ENCODE results near the gene MAPK8IP2.
A peak's percentile ranks its signal among the peaks of the same experiment; 100 is the strongest.
"Not testable (repeated sequence)": the region's sequence is repeated elsewhere in the genome, so short reads cannot be mapped to it uniquely, and the experiment has no call there.

The MAPK8IP2 gene

DNA sequence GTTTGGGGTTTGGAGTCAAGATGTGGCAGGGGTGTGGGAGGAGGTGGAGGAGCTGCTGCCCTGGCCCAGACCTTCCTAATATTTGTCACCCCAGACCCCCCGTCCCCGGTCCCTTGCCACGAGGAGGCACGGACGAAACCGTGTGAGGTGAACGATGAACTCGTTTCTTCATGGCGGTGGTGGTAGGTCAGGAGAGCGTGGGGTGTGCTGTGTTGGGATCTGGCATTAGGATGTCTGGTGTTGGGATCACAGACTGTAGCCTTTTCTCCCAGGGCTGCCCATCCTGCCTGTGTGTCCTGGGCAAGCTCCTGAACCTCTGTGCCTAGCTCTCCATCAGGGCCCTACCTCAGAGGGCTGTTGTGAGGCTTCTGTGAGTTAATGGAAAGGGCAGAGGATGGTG, 8.4 kb downstream of the MAPK8IP2 start:
- intact Hi-C loops (cut with DNase I), result no loop called here
- peak in 2 of 10 donors; percentile 13 to 24 for DNase-seq

DNA sequence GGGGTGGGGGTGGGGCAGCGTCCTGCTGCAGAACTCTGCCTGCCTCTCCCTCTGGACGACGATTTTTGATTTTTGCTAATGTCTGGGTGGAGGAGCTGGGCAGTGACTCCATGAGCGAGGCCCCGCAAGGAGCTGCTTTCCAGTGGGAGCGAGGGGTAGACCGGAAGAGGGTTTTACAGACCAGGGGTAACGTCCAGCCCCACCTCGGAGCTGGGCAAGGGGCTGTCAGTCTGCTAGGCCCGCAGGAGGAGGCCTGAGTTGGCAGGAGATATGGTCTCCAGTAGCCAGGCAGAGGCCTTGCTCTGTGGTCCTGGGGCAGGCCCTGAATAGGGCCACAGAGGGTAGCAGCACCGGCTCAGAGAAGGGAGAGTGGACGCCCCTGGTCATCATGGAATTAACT, 9.0 kb downstream of the MAPK8IP2 start:
- DNase-seq, result peak in 2 of 10 donors; percentile 35 to 76
- intact Hi-C loops (cut with DNase I), result no loop called here

DNA sequence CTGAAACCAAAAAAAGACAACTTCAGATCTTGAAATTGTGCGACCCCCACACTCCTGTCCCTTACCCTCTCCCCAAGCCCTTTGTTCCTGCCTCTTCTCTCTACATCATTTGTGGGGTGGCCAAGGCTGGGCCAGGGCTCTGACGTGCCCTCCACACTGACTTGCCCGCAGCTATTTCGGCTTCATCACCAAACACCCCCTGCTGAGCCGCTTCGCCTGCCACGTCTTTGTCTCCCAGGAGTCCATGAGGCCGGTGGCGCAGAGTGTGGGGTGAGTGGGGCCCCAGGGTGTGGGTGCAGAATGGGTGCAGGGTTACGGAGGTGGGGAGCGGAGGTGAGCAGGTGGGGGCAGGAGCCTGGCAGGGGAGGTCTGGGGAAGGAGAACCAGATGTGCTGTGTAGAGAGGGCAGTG, 9.5 kb downstream of the MAPK8IP2 start:
- intact Hi-C loops (cut with DNase I), result no loop called here
- DNase-seq, result peak in 3 of 10 donors; percentile 55 to 71 (median 57)

DNA sequence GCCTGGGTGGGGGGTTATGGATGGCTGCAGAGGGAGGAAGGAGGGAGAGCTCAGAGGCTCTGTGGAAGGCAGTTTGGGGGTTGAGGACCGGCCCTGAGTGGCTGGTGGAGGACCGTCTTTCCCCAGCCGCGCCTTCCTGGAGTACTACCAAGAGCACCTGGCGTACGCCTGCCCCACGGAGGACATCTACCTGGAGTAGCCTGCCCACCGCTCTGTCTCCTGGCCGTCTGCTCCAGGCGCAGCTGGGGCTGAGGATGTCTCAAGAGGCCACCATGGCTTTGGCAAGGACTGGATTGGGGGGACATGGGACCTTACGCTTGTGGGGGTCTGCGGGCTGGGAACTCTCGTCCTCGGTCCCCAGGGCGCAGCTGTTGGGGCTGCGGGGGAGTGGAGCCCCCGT, 10.0 kb downstream of the MAPK8IP2 start:
- intact Hi-C loops (cut with DNase I), result no loop called here
- DNase-seq, result peak in 3 of 10 donors; percentile 53 to 72 (median 67)

DNA sequence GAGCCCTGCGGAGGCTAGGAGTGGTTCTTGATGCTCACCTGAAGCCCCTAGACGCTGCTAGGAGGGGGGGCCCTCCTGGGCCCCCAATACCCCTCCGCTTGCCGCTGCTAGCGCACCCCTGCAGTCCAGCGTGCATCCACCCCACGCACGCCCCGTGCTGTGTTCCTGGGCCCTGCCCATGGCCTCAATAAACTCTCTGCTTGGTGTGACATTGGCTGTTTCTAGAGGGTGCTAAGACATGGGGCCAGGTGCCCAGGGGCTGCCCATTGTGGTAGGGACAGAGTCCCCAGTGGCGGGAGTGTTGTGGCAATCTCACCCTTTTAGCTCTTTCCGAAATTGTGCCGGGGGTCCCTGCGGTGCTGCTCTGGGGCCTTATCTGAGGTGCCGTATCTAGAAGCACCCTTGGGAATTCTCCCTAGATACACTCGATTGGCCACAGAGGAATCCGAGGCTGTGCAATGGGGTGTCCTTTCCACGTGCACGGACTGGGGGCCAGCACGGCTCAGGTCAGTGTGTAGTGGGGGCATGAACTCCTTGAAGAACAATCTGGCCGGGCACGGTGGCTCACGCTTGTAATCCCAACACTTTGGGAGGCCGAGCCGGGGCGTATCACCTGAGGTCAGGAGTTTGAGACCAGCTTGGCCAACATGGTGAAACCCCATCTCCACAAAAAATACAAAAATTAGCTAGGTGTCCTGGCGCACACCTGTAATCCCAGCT, 10.9 kb downstream of the MAPK8IP2 start:
- DNase-seq, result peak in 3 of 10 donors; percentile 28 to 81 (median 79)
- intact Hi-C loops (cut with DNase I), result no loop called here

DNA sequence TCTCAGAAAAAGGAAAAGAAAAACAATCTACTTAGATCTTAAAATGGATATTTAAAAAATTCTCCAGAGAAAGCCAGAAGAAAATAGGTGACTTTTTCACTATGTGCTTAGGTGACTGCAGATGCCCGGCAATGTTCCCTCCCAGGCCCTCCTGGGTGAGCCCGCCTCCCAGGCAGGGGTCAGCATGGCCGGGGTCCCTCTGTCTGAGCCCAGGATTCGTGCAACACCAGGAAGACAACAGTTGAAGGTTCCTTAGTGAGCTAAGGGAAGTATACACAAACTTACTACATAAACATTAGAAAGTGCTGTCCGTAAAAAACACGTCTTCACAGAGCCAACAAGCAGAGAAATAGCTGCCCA, 11.6 kb downstream of the MAPK8IP2 start:
- peak in 3 of 10 donors; percentile 35 to 76 (median 59) for DNase-seq
- intact Hi-C loops (cut with DNase I), result no loop called here

DNA sequence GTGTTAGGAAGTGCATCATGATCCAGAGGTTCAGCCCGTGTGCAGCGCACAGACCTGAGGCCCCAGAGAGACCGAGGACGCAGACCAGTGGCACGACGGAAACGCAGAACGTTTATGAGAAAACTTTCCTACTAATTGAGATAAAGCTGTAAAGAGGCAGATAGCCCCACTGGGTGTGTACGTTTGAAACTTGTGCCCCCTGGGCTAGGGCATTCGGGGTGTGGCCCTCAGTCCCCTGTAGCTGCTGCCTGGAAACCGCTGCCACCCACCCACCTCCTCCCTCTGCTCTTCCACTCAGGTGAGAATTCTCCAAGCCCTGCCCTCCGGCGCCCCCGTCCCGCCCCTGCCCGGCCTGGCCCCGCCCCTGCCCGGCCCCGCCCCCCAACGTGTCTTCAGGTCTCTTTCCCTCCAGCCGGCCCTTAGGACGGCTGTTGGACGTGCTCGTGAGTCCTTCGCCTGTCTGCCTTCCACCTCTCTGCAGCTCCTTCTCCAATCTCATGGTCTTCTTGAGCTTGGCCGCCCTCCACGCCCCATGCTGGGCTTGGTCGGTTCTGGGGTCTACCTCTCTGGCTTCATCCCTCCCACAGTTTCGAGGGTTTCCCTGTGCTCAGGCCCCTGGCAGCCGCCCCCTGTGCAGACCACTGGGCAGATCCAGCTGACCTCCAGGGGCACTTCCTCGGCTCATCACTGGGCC, 12.1 kb downstream of the MAPK8IP2 start:
- intact Hi-C loops (cut with DNase I), result no loop called here
- peak in 3 of 10 donors; percentile 60 to 83 (median 72) for DNase-seq

DNA sequence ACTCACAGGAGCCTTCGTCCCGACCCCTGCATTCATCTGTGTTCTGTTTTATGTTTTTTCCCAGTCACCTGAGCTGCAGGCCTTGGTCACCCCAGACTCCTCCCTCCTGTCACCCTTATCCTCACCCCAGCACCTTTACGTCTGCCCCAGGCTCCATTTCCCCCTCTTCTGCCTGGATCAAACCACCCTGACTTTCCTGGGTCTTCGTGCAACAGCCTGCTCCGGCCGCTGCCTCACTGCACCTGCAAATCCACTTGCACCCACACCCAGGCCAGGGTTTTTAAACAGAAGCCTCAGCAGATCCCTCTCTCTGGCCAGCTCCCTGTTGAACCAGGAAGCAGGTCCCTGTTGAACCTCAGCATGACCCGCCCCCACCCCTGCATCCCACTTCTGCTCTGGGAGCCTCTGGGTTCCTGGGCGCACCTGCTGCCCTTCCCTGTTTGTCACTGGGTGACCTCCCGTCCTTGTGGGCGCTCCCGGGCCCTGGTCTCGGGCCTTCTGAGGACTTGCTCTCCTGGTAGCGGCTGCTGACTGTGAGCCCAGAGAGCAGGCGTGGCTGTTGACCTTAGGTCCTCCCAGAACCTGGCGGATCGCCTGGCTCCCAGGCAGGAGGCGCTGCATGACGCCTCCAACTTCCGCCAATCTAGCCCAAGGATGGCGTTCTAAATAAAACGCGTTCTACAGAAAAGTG, 12.8 kb downstream of the MAPK8IP2 start:
- DNase-seq, result peak in 3 of 10 donors; percentile 78 to 90 (median 82)
- intact Hi-C loops (cut with DNase I), result no loop called here

DNA sequence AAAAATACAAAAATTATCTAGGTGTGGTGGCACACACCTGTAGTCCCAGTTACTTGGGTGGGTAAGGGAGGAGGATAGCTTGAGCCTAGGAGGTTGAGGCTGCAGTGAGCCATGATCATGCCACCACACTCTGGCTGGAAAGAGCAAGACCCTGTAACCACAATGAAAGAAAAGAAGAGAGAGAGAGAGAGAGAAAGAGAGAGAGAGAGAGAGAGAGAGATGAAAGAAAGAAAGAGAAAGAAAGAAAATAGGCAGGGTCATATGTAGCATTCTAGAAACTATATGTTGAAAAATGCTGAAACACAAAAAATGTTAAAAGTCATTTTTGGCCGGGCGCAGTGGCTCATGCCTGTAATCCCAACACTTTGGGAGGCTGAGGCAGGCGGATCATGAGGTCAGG, 13.7 kb downstream of the MAPK8IP2 start:
- DNase-seq, result peak in 1 of 10 donors; percentile 12
- intact Hi-C loops (cut with DNase I), result not testable (repeated sequence)

DNA sequence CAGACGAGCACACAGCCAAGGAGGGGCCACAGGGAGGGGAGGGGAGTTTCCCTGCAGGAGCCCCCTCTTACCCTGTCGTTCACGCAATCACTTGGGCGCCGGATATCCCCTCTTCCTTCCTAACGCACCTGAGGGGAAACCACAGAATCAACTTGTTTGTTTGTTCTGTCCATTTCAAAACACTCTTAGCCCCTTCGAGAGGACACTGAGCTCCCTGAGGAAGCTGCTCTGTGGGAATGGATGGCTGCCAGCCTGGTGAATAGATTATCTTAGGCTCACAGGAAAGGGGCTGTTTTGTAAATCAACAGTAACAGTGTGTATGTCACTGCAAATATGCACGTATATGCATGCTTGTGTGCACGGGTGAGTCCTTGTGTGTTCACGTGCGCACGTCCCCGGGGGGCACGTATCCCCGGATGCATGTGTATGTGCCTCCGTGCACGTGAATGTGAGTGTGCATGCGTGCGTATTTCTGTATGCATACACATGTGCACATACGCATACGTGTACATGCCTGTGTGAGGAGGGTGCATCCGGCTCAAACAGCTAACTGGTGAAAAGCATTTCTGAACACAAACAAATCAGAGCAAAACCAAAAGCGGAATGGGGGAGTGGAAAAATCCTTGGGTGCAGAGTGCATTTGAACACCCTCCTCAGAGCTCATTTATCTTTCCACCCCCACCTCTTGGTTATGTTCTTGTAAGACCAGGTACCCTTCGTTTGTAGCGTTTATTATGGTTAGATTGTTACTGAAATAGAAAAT, 20.2 kb downstream of the MAPK8IP2 start:
- DNase-seq, result peak in 4 of 10 donors; percentile 71 to 94 (median 85)
- intact Hi-C loops (cut with DNase I), result loop anchor here (5.0 kb wide), 1 partner anchor 38 kb away; the partner anchor contains the start of gene CHKB

DNA sequence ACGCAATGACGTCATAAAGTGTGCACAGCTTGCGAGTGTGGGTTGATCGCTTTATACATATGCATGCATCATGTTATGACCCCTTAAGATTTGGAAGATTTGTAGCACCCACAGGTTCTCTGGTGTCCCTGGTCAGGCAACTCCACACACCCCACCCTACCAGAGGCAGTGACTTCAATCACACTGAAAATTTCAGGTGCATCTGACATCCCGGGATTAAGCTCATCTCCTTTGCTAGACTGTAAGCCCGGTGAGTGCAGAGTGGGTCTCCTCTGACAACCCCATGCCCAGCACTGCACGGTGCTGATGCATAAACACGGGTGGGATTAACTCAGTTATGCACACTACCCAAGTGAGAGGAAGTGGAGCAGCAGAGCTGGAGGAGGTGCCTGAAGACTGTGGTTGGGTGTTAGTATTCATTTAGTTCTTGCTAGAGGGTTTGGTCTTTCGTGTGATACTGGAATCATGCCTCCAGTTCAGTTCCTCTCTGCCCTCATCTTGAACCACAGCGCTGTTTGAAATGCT, 20.8 kb downstream of the MAPK8IP2 start:
- DNase-seq, result peak in 2 of 10 donors; percentile 52 to 73
- intact Hi-C loops (cut with DNase I), result loop anchor here (5.0 kb wide), 1 partner anchor 39 kb away; the partner anchor contains the start of gene CHKB

DNA sequence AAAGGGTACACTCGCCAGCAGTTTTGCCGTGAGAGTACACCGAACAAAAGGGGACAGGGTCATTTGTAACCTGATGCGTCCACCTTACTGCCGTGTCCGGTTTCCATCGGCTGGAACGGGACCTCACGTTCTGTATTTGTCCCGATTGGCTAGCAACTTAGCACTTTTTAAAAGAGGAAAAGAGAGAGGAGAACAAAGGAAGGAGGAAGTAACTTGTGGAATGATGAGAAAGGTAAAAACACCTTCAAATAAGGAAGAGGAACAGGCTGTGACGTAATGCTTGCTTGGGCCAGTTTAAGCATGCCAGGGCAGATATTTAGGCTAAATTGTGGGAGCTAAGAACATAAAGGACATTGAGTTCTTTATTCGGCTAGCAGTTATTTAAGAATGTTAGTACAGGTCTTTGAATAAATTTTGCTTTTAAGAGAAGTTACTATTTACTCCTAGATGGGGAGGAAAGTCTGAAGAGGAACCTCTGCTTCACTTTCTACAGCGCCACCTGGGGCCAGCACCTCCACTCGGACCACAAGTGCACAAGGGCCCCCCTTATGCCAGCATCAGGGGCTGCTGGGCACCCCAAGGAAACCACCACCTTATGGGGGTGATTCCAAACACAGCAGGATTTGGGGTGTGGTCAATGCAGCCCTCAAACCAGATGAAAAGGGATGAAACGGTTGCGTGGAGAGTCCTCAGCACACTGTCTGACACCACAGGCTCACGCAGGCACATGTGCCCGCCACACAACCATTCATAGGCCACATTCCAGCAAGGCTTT, 21.5 kb downstream of the MAPK8IP2 start:
- intact Hi-C loops (cut with DNase I), result loop anchor here (5.0 kb wide), 1 partner anchor 40 kb away; the partner anchor contains the start of gene CHKB
- peak in 2 of 10 donors; percentile 73 to 74 for DNase-seq

DNA sequence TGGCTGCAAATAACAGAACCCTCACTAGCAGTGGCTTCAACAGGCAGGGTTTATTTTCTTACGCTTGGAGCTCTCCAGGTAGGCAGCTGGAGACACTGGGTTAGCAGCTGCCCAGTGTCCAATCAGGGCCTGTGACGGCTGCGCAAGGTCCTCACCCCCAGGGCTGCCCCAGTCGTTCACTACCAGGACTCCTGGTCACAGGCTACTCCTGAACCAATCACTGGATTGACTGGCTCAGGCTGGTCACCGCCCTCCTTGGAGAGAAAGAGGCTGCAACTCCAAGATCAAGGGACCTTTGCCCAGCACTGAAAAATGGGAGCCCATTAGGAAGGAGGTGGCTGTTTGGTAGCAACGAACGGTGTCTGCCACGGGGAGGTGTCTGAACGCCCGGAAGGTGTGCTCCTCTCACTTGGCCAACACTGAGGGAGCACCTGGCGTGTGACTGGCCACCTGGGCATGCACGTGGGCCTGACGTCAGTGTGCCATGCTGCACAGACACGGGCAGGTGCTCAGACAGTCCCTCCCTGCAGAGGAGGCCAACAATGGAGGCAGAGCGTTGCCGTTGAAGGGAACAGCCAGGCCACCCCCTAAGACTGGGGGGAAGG, 22.2 kb downstream of the MAPK8IP2 start:
- intact Hi-C loops (cut with DNase I), result loop anchor here (5.0 kb wide), 1 partner anchor 41 kb away; the partner anchor contains the start of gene CHKB
- DNase-seq, result peak in 4 of 10 donors; percentile 7 to 86 (median 73)

DNA sequence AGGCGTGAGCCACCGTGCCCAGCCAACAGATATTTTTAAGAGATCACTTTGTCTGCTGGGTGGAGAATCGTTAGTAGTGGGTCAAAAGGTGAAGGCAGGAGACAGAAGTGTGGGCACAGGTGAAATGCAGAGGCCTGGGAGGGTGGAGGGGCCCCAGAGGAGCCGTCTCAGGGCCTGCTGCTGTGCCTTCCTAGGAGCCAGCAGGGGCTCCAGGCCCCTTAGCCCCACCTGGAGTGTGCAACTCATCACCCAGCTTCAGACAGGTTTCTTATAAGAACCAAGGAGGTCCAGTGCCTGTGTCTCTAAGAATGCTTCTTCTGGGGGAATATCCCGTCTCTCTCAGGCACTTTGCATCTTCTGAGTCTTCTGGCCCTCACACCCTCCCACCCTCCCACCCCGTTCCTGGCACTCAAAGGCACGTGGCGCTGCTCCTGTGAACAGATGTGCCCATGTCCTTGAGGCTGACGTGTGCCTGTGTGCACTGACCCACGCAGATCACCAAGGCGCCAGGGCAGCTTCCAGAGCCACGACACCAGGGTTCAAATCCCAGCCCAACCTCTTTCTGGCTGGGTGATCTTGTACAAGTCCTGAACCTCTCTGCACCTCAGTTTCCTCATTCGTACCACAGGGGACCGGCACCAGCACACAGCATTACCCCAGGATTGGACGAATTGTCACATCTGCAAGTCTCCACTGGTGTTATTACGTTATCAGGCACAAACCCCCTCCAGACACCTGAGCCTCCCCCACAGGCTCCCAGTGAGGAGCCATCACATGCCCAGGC, 23.9 kb downstream of the MAPK8IP2 start:
- intact Hi-C loops (cut with DNase I), result loop anchor here (5.0 kb wide), 2 partner anchors 42 to 73 kb away; partner anchors contain the start of gene CHKB
- DNase-seq, result peak in 2 of 10 donors; percentile 55 to 56

DNA sequence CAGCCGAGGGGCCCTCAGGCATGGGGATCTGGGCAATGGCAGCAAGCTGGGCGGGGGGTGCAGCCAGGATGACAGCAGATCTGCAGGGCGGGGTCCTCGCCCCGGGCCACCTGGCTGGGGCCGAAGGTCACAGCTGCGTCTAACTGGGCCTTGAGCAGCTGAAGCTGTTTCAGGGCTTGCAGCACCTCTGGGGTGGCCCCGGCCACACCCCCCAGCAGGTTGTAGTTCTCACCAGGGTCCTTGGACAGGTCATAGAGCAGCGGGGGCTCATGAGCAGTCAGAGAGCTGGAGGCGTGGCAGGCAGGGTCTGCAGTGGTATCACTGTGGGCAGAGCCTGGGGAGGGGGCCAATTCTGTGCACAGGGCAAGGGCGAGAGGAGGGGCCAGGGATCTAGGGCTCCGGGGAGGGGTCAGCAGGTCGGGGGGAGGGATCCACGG, 24.6 kb downstream of the MAPK8IP2 start:
- DNase-seq, result peak in 1 of 10 donors; percentile 46
- intact Hi-C loops (cut with DNase I), result loop anchor here (5.0 kb wide), 1 partner anchor 72 kb away; no protein-coding TSS in a partner anchor

DNA sequence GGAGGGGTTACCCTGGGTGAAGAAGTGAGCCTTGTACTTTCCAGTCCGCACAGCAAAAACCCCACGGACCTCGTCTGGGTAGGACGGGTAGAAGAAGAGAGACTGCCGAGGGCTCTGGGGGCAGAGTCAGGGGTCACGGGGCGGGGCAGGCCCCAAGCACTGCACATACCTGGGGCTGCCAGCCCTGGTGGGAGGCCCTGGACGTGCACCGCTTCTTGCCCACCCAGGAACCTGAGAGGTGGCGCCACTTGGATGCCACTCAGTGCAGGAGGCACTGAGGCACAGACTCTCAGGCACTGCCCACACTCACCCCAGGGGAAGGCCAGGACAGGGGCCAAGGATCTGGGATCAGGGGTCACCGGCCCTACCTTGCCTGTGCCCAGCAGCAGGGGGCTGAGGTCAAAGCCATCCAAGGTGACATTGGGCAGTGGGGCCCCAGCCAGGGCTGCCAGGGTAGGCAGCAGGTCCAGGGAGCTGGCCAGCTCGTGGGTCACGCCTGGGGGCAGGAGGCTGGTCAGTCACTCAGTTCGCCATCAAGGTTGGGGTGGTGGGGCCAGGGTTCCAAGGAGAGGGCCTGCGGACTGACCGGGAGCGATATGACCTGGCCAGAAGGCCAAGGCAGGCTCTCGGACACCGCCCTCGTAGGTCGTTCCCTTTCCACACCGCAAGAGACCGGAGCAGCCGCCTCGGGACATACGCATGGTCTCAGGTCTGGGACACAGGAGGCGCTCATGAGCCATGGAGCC, 25.1 kb downstream of the MAPK8IP2 start:
- intact Hi-C loops (cut with DNase I), result loop anchor here (5.0 kb wide), 1 partner anchor 72 kb away; no protein-coding TSS in a partner anchor
- DNase-seq, result peak in 1 of 10 donors; percentile 59

Data from posterior cingulate gyrus (tissue), 11 donors.